ENCODE data around the gene CDH4.

The CDH4 gene

DNA sequence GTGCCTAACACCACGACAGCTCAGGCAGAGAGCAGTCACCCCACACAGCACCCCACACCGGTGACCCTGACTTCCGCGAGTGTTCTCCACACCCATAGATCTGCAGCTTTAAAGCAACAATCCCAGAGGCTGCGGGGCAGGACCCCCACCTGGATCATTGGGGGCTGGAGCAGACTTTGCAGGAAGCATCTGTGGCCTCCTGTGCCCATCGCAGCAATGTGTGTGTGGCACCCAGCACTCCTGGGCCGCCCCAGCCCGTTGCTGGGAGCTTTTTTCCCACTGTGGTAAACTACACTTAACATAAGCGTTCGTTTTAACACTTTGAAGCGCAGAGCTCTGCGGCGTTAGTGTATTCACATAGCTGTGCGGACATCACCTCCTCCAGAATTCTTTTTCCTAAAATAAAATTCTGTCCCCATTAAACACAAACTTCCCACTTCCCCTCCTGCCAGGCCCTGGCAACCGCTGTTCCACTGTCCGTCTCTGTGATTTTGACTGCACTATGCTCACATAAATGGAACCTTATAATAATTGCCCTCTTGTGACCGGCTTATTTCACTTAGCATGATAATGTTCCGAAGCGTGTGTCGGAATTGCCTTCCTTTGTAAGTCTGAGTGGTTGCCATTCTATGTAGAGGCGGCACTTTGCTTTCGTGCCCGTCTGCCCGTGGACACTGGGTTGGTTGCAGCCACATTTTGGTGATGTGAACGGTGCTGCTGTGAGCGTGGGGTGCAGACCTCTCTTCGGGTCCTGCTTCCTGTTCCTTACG is 382.5 kb downstream of the CDH4 start:
- no peak for DNase-seq (ENCODE audit: low read depth)

DNA sequence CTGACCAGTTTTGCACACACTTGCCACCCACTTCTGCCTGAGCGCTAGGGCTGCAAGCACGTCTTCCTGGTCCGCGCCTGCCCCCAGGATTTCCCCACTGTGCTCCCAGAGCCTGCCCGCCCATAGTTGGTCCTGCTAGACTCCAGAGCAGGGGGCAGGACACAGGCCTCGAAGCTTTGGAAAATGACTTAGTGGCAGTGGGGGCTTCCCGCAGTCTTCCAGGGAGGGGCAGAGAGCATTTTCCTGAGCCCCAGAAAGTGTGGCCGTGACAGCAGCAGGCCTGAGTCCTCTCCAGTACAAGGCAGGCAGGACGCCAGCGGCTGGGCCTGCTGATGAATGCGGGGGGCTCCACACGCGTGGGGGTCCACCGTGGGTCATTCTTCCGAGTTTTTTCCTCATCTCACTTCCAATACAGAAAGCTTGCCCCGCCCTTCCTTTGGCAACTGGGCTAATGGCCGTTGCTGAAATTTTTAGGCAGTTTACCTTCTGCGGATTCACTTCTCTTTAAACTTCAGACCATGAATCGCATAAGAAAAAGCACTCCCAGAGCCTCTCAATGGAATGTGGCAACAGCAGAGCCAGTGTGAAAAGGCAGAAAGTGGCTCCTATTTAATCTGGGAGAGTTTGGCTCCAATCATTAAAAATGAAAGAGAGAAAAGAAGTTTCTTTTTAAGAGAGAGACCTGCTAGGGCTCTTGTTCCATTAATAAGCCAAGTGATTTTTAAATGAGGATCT is 383.8 kb downstream of the CDH4 start:
- no peak for DNase-seq (ENCODE audit: low read depth)

DNA sequence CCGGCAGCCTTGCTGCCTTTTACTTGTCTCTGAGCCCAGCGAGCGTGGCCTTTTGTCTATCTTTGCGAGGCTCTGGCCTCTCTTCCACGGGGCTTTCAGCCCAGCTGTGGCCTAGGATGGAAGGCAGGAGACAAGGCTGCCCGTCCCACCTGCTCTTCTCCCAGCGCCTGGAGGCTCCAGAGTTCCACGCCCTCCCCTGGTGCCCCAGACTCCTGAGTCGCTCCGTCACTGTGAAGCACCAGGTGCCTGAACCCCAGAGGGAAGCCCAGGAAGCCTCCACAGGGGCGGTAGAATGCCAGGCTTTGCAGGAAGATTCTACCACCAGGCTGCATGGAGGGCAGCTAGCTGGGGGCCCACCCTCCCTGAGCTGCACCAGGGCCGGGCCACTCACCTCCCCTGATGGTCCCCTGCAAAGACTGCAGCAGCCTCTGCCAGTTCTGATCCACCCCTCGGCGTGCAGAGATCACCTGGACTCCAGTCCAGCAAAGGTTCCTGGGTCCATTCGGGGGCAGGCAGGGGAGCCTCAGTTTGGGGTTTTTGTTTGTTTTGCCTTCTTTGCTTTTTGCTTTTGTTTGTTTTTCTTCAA is 384.6 kb downstream of the CDH4 start:
- no peak for DNase-seq (ENCODE audit: low read depth)

DNA sequence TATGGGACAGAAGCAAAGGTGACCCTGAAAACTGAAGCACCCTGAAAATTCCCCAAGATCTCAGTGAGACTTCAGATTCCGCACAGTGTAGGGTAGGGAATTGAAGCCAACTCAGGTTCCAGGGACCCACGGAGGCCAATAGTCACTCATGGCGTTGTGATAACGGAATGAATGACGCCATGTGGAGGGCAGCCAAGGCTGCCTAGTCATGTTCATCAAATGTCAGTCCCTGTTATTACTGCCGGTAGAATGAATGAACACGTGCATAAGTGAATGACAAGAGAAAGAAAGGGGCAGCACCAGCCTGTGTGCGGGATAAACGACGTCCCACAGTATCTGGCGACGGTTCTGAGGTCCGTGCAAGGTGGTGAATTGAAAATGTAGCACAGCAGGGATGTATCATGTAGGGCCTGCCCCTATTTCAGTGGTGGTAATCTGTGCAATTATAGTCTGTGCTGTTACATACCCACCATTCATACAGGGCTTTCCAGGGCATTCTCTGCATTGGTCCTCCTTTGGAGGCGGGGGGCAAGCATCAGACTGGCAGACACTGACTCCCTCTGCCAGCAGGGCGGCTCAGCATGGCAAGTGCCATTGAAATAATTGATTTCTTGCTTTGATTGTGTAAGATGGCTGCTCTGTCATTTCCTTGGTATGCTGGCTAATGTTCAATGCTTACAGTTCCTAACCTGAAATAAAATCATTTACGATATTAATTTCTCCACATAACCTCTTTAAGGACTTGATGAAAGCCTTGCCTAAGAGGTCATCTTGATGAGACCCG is 386.9 kb downstream of the CDH4 start:
- no peak for DNase-seq (ENCODE audit: low read depth)

DNA sequence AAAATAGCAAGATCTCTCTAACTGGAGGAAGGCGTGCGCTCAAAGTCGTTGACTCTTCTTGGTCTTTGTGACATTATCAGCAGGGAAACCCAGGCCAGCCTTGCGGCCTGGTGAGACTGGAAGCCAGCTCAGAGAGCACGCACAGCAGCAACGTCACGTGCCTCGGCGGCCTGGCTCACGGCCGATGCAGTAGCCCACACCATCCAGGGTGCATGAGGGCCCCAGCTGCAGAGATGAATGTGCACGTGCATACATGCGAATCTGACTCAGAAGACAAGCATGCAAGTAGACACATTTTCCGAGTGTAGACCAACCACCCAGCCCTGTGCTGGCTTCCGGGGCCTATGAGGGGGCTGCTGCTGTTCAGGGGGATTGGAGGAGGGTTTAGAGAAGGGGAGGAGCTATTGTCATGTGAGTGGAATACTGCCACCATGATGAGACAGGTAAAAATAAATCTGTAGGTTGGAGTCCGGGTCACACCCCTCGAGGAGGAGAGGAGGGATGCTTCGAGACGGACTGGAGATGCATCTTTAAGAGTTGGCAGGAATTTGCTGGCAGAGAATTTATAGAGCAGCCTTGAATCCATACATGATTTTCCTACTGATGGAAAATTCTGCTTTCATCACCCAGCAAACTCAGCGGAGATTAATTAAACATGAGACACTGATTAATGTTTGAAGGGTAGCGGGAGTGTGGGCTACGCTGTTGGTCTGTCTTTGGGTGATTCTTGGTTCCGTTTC is 388.2 kb downstream of the CDH4 start:
- DNase-seq (ENCODE audit: low read depth), result no peak

DNA sequence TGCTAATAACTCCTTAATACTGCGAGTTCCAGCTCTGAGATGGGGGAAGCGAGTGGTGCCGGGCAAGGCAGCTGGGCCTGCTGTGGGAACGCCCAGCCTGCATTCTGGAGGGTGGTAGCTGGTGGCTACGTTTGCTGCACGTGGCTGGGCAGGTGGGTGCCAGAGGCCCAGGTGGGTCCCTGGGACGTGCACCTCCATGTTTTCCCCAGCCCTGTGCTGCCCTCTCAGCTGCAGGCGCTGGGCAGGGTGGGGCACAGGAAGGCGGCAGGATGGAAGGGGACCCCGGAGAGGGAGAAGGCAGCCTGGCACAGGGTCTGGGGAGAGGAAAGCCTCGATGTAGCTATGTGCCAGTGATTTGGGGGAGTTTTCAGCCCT is 388.8 kb downstream of the CDH4 start:
- no peak for DNase-seq (ENCODE audit: low read depth)

DNA sequence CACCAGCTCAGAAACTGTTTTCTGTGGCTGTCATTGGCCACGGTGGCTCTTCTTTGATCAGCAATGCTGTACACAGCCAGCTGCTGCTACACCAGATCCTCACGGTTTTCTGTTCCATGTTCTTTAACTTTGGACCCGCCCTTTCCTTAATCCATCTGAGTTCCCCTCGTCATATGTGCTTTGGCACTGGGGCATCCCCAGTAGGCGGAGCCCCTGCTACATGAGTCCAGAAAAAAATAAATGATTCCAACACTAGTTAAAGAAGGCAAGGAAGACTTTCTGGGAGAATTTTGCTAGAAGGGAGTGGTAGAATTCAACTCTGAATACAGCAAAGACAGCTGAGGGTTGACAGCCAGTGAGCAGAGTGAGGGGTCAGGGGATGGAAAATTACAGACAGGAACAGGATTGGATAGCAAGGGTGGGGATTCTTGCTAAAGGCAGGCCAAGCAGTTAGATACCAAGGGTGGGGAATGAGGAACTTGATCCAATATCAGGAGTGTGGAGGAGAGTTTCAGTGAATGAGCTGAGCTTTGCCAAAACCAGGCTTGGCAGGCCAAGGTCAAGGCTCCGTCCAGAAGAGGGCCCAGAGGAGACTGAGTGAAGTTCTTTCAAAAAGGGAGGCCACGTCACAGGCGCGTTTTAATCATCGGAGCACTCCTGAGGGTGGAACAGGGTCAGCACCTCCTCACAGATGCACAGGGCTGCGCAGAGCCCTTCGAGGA is 391.8 kb downstream of the CDH4 start:
- no peak for DNase-seq (ENCODE audit: low read depth)

DNA sequence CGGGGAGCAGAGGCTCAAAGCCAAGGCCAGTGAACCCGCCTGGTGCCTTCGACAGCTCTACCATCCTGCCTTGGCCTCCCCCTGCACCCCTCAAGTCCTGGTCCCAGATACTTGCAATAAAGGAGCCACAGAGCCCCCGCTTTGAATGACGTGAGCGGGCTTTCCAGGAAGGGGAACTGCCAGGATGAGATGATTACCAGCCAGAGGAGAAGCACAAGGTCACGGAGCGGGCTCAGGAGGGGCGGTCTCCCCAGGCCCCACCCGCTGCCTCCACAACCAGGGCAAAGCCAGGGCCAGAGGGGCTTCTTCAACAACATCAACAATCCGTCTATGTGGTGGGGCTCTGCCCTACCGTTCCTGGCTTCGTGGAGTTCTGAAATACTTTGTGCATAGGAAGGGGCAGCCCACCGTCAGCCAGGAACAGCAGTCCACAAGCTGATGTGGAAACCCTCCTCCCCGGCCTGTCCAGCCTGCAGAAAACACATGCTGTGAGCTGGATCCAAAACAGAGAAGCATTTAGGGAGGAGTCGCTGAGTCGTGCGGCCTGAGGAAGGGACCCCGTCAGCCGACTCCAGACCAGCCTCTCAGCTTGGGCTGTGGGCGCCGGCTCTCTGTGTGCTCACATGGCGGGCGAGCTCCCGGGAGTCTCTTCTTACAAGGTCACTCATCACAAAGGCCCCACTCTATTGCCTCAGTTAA is 392.5 kb downstream of the CDH4 start:
- no peak for DNase-seq (ENCODE audit: low read depth)

DNA sequence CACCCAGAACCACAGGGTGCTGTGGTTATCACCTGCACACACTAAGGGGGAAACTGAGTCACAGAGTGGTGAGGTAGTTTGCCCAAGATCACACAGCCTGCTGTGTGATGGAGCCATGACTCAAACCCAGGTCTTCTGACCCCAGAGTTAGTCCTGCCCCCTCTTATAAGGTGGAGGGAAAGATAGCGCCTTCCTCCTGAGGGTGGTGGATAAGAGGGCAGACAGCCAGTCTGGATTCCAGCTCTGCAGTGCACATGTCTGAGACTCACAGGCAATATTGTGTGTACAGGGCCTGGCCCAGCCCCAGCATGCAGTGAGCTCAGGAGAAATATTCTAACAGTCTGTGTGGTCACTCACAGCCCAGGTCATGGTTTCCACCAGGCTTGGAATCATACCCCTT is 393.7 kb downstream of the CDH4 start:
- no peak for DNase-seq (ENCODE audit: low read depth)

DNA sequence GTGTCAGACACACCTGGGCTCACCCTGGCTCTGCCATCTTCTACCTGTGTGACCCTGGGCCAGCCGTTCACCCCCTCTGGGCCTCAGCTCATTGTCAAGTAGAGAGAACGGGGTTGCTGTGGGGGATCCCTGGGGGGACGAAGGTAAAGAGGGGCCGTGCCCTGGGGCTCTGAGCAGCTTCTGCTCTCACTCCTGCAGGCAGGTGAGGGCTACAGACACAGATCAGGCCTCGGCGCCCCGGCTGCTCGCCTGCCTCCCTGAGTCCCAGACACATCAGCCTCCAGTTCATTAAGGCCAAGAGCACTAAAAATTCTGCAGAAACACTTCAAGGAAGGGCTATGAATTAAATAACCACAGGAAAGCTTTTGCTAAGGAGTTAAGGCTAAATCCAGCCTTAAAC is 394.4 kb downstream of the CDH4 start:
- DNase-seq (ENCODE audit: low read depth), result no peak

DNA sequence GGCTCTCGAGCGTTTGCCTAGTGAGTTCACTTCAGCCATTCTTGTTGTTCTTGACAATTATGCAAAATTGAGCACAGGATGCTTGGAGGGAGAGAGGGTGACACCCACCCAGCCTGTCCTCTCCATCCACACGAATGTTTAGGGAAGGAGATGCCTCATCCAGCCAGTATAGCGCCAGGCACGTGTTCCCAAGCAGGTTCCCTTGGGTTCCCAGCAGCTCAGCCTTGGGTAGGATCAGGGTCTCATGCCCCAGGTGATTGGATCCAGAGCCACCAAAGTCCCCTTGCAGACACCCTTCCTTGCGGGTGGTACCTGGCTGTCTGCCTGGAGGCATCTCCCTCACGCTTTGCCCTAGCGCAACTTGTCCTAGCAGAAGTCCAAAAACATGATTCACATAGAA is 394.9 kb downstream of the CDH4 start:
- DNase-seq (ENCODE audit: low read depth), result no peak

DNA sequence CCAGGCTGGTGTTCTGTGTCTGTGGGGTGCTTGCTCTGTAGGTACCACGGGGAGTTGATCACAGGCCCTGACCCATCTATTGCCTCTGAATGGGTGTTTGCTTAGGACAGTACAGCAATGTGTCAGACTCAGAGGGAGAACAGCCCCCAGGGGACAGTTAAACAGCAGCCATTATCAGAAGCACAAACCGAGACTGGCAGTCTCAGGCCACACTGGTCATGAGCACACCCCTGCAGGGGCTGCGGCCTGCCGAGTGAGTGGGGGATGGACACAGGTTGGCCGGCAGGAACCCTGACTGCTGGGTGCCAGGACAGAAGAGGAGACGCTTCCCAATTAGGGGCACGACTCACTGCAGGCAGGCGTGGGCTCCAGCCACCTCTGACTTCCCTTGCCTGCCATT is 395.6 kb downstream of the CDH4 start:
- DNase-seq (ENCODE audit: low read depth), result no peak

DNA sequence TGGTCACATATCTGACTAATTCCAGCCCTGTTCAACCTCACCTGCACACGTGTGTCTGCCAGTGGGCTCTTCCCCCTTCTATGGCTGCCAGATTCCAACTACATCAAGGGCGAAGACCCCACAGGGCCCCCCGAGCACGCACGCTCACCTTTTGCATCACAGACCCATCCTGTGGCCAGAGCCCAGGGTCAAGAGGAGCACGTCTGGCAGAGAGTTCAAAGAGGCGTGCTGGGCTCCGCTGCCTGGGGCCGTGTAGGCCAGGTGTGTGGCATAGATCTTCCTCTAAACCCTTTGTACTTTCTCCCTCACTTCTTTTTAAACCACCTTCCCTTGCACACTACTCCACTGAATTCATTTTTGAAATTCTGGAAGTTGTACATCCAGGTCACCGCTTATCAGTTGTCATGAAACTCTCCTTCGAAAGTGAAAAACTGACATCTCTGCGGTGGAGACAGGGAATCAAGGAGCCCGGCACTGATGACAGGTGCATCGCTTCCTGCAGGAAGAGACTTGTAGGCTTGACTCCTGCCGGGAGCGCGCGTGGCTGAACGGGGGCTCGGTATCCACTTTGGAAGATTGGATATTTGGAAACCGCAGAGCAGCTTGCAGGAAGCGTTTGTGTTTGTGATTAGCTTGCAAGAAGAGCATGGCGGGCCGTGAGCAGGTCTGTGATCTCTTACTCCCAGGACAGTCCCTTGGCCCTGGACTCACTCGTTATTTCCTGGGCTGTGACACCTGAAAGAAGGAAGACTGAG is 397.2 kb downstream of the CDH4 start:
- no peak for DNase-seq (ENCODE audit: low read depth)

DNA sequence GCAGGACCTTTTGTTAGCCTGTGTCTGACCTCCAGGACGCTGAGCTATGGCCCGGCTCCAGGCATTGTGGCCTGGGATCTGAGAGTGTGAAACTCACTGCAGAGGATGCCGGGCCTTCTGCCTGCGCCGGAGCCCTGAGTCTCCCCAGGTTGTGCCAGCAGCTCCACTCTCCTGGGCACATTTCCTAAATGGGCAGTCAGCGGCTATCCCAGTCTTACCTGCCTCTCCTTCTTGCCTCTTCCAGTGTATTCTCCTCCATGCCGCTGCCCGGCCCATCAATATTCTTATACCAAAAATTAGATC is 397.8 kb downstream of the CDH4 start:
- no peak for DNase-seq (ENCODE audit: low read depth)

DNA sequence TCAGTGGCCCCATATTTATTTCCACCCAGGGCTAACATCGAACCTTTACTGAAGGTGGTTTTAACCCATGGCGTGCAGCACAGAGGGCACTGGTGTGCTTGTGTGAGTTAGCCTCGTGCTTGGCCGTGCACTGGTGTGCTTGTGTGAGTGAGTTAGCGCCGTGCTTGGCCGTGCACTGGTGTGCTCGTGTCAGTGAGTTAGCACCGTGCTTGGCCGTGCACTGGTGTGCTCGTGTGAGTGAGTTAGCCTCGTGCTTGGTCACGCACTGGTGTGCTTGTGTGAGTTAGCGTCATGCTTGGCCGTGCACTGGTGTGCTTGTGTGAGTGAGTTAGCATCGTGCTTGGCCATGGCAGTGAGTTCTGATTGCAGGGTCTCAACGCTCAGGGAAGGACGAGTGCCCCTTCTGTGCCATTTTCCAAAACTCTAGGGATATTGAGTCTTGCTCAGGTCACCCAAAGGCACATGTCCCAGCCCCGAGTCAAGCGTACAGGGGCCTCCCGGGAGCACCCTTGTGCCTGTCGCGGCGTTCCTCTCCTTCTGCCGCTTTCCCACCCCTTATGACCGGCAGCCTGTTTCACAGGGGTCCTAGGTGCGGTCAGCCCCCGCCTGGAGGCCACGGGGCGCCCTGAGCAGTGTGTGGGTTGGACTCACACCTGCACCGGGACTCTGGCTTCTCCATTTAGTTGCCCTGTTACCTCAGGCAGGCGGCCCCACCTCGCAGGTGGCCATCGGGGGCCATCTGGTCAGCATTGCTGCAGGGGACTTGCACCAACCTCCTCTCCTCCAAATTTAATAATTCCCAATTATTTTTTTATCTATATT is 399.1 kb downstream of the CDH4 start:
- no peak for DNase-seq (ENCODE audit: low read depth)

DNA sequence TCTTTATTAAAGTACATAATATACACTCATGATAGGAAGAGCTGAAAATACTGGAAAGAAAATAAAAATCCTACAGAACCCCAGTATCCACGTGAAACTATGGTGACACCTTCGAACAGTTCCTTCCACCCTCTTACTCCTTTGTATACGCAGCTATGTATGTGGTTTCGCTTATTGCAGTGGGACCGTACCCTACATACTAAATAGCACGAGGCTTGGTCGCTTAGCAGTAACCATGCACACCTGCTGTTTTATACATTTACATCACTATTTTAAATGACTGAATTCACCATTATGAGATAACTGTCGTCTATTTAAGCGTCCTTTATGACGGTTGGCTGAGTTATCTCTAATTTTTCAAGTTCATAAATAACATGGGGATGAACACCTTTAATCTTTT is 400.1 kb downstream of the CDH4 start:
- no peak for DNase-seq (ENCODE audit: low read depth)

DNA sequence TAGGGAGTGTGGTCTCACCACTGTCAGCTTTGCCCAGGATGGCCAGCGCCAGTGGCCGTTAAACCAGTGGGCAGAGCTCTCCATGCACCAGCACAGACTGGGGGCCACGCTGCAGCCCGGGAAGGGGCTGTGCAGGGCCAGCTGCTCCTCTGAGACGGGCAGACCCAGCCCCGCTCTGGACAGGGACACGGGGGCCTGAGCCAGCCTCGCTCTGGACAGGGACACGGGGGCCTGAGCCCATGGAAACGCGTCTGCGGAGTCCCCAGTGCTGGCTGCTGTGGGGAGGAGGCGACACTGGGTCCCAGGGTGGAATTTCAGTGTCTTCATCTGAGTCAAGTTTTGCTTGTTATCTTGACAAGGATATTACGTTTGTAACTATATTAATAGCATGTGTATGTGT is 402.7 kb downstream of the CDH4 start:
- DNase-seq (ENCODE audit: low read depth), result no peak

DNA sequence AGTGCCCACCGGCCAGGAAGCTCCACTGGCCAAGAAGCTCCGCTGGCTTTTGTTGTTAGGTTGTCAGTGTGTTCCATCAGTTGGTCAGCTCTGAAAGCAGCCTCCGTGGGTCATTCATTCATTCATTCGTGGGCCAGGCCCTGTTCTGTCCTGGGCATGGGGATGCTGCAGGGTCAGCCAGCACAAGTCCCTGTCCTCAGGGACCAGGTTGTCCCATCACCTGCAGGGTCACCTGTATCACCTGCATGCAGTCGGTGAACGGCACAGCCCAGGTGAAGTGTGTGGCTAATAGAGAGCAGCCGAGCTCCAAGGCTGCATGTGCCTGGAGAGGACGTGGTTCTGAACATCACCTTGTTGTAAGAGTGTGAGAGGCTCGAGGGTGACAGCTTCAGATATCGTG is 403.5 kb downstream of the CDH4 start:
- DNase-seq (ENCODE audit: low read depth), result no peak

DNA sequence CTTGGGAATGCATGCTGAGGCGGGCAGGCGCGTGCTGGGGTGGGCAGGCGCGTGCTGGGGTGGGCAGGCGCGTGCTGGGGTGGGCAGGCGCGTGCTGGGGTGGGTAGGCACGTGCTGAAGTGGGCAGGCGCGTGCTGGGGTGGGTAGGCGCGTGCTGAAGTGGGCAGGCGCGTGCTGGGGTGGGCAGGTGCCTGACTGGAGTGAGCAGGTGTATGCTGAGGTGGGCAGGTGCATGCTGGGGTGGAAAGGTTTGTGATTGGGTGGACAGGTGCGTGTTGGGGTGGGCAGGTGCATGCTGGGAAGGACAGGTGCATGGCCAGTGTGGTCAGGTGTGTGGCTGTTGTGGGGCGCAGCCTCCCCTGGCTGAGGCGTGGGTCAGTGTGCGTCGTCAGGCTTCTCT is 404.1 kb downstream of the CDH4 start:
- no peak for DNase-seq (ENCODE audit: low read depth)
